ENCODE measurements around the gene TMEM163. TPM values are rescaled to one million over a fixed set of nuclear protein-coding genes. Genes with fewer than 3 reads are reported as not detected.

Gene TMEM163
- total and polyA plus RNA-seq, 2 donors from 2014 or later = 2.6 to 5.9 TPM

- FAIRE-seq = no peak
- no peaks in the 10 kb centered on the region for H3K27me3 ChIP-seq (ENCODE audit: control insufficient read depth, insufficient read depth, low read length)
- H3K27ac ChIP-seq (ENCODE audit: low read depth in 2 of 2, low read length in 2 of 2) = no peak overlapping the region
- no peak for DNase-seq
- H3K4me1 ChIP-seq (ENCODE audit: control insufficient read depth in 2 of 3, insufficient read depth in 2 of 3, low read depth in 1 of 3, low read length in 3 of 3) = no peaks in the 10 kb centered on the region
- H3K36me3 ChIP-seq (ENCODE audit: control insufficient read depth in 2 of 3, insufficient read depth in 3 of 3, low read length in 3 of 3) = no peaks in the 10 kb centered on the region
- H3K9ac ChIP-seq (ENCODE audit: low read length in 3 of 3) = no peak overlapping the region
- H3K9me3 ChIP-seq (ENCODE audit: control insufficient read depth in 2 of 3, insufficient read depth in 1 of 3, low read length in 3 of 3) = no peaks in the 10 kb centered on the region
- intact Hi-C loops (cut with DNase I) = no loop called here
- no peak for TF ChIP-seq CTCF (IDR thresholded peaks at IDR 0.05; ENCODE audit: borderline replicate concordance, extremely low read depth, insufficient read depth)
- H3K4me3 ChIP-seq (ENCODE audit: low read length in 3 of 3) = no peak overlapping the region
These were observed 92.0 kb downstream of the TMEM163 start for GRCh38 chr2:134626781-134627180.

GRCh38 chr2:134625311-134625710, 93.5 kb downstream of the TMEM163 start:
- no peak for FAIRE-seq
- no peak for DNase-seq
- intact Hi-C loops (cut with DNase I) = no loop called here
- H3K36me3 ChIP-seq (ENCODE audit: control insufficient read depth in 2 of 3, insufficient read depth in 3 of 3, low read length in 3 of 3) = no peaks in the 10 kb centered on the region
- no peak overlapping the region for H3K9ac ChIP-seq (ENCODE audit: low read length in 3 of 3)
- H3K27ac ChIP-seq (ENCODE audit: low read depth in 2 of 2, low read length in 2 of 2) = no peak overlapping the region
- no peak overlapping the region for H3K4me3 ChIP-seq (ENCODE audit: low read length in 3 of 3)
- no peaks in the 10 kb centered on the region for H3K27me3 ChIP-seq (ENCODE audit: control insufficient read depth, insufficient read depth, low read length)
- H3K4me1 ChIP-seq (ENCODE audit: control insufficient read depth in 2 of 3, insufficient read depth in 2 of 3, low read depth in 1 of 3, low read length in 3 of 3) = no peaks in the 10 kb centered on the region
- no peak for TF ChIP-seq CTCF (IDR thresholded peaks at IDR 0.05; ENCODE audit: borderline replicate concordance, extremely low read depth, insufficient read depth)
- H3K9me3 ChIP-seq (ENCODE audit: control insufficient read depth in 2 of 3, insufficient read depth in 1 of 3, low read length in 3 of 3) = no peaks in the 10 kb centered on the region

GRCh38 chr2:134623796-134624195, 95.0 kb downstream of the TMEM163 start:
- Histone ChIP-seq H3K27ac (ENCODE audit: low read depth in 2 of 2, low read length in 2 of 2) (no peak overlapping the region), H3K27me3 (ENCODE audit: control insufficient read depth, insufficient read depth, low read length) (no peaks in the 10 kb centered on the region), H3K4me1 (ENCODE audit: control insufficient read depth in 2 of 3, insufficient read depth in 2 of 3, low read depth in 1 of 3, low read length in 3 of 3) (no peaks in the 10 kb centered on the region), H3K9me3 (ENCODE audit: control insufficient read depth in 2 of 3, insufficient read depth in 1 of 3, low read length in 3 of 3) (peaks cover 0 to 7% (median 3%) of the 10 kb centered on the region in 3 donors), H3K4me3 (ENCODE audit: low read length in 3 of 3) (no peak overlapping the region), H3K36me3 (ENCODE audit: control insufficient read depth in 2 of 3, insufficient read depth in 3 of 3, low read length in 3 of 3) (no peaks in the 10 kb centered on the region), H3K9ac (ENCODE audit: low read length in 3 of 3) (no peak overlapping the region)
- intact Hi-C loops (cut with DNase I) = no loop called here
- no peak for DNase-seq
- no peak for TF ChIP-seq CTCF (IDR thresholded peaks at IDR 0.05; ENCODE audit: borderline replicate concordance, extremely low read depth, insufficient read depth)
- FAIRE-seq = no peak

- Histone ChIP-seq H3K4me1 (ENCODE audit: control insufficient read depth in 2 of 3, insufficient read depth in 2 of 3, low read depth in 1 of 3, low read length in 3 of 3) (no peaks in the 10 kb centered on the region), H3K4me3 (ENCODE audit: low read length in 3 of 3) (no peak overlapping the region), H3K27me3 (ENCODE audit: control insufficient read depth, insufficient read depth, low read length) (no peaks in the 10 kb centered on the region), H3K27ac (ENCODE audit: low read depth in 2 of 2, low read length in 2 of 2) (no peak overlapping the region), H3K9me3 (ENCODE audit: control insufficient read depth in 2 of 3, insufficient read depth in 1 of 3, low read length in 3 of 3) (peaks cover 0 to 8% (median 3%) of the 10 kb centered on the region in 3 donors), H3K9ac (ENCODE audit: low read length in 3 of 3) (no peak overlapping the region), H3K36me3 (ENCODE audit: control insufficient read depth in 2 of 3, insufficient read depth in 3 of 3, low read length in 3 of 3) (no peaks in the 10 kb centered on the region)
- no peak for DNase-seq
- TF ChIP-seq CTCF (IDR thresholded peaks at IDR 0.05; ENCODE audit: borderline replicate concordance, extremely low read depth, insufficient read depth) = no peak
- FAIRE-seq = no peak
- intact Hi-C loops (cut with DNase I) = no loop called here
These were observed 95.8 kb downstream of the TMEM163 start for GRCh38 chr2:134623046-134623445.
